ENCODE measurements around the gene SEMA4F. TPM values are rescaled to one million over a fixed set of nuclear protein-coding genes. Genes with fewer than 3 reads are reported as not detected.

The SEMA4F gene
- total RNA-seq, 1 donor from 2014 or later, result 8.3 TPM

DNA sequence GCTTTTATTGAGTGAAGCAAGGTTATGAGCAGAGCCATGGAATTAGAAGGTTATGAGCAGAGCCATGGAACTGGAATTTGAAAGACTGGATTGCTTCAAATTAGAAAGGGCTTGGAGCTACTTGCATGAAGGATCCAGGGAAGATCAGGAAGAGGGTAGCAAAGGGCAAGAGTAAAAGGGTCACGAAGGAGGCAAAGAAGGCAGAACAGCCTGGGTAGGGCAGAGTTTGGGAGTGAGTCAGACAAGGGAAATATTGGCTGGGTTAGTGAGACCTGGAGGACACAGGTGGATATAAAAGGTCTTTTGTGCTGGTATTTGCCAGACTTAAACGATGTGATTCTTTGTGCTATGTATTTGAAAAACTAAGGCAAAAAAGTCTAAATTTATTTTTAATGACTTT lies 65.0 kb downstream of the SEMA4F start:
- Histone ChIP-seq H3K9me3 (no peaks in the 10 kb centered on the region), H3K27ac (no peak overlapping the region), H3K27me3 (no peaks in the 10 kb centered on the region), H3K4me1 (peaks cover 6% of the 10 kb centered on the region), H3K4me3 (no peak overlapping the region), H3K36me3 (no peaks in the 10 kb centered on the region)
- TF ChIP-seq POLR2AphosphoS5 (IDR thresholded peaks at IDR 0.05; ENCODE audit: insufficient read depth in 1 of 2, low read depth in 1 of 2), result no peak
- TF ChIP-seq, protein P1, sequence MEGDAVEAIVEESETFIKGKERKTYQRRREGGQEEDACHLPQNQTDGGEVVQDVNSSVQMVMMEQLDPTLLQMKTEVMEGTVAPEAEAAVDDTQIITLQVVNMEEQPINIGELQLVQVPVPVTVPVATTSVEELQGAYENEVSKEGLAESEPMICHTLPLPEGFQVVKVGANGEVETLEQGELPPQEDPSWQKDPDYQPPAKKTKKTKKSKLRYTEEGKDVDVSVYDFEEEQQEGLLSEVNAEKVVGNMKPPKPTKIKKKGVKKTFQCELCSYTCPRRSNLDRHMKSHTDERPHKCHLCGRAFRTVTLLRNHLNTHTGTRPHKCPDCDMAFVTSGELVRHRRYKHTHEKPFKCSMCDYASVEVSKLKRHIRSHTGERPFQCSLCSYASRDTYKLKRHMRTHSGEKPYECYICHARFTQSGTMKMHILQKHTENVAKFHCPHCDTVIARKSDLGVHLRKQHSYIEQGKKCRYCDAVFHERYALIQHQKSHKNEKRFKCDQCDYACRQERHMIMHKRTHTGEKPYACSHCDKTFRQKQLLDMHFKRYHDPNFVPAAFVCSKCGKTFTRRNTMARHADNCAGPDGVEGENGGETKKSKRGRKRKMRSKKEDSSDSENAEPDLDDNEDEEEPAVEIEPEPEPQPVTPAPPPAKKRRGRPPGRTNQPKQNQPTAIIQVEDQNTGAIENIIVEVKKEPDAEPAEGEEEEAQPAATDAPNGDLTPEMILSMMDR (IDR thresholded peaks at IDR 0.05), result no peak
- no peak for TF ChIP-seq POLR2A (IDR thresholded peaks at IDR 0.05)
- DNase-seq (ENCODE audit: extremely low spot score in 2 of 2), result no peak
- intact Hi-C loops (cut with DNase I), result no loop called here

DNA sequence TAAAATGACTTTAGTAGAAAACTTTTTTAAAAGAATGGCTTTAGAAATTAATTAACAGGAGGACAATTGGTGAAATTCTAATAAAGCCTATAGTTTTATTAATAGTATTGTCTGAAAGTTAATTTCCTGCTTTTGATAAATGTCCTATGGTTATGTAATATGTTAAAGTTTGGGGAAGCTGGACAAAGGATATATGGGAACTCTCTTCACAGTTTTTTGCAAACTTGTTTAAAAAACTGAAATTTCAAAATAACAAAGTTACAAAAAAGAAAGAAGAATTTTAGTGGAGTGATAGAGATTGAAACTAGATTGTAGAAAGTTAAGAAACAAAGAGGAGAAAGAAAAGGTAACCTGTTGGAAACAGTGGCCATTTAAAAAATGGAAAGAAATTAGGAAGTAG lies 67.3 kb downstream of the SEMA4F start:
- H3K9me3 ChIP-seq, result no peaks in the 10 kb centered on the region
- H3K27ac ChIP-seq, result no peak overlapping the region
- H3K4me1 ChIP-seq, result no peaks in the 10 kb centered on the region
- no peaks in the 10 kb centered on the region for H3K36me3 ChIP-seq
- TF ChIP-seq, protein P1 (IDR thresholded peaks at IDR 0.05), result no peak
- no peak for TF ChIP-seq POLR2AphosphoS5 (IDR thresholded peaks at IDR 0.05; ENCODE audit: insufficient read depth in 1 of 2, low read depth in 1 of 2)
- TF ChIP-seq POLR2A (IDR thresholded peaks at IDR 0.05), result no peak
- intact Hi-C loops (cut with DNase I), result no loop called here
- no peak overlapping the region for H3K4me3 ChIP-seq
- no peaks in the 10 kb centered on the region for H3K27me3 ChIP-seq
- no peak for DNase-seq (ENCODE audit: extremely low spot score in 2 of 2)

DNA sequence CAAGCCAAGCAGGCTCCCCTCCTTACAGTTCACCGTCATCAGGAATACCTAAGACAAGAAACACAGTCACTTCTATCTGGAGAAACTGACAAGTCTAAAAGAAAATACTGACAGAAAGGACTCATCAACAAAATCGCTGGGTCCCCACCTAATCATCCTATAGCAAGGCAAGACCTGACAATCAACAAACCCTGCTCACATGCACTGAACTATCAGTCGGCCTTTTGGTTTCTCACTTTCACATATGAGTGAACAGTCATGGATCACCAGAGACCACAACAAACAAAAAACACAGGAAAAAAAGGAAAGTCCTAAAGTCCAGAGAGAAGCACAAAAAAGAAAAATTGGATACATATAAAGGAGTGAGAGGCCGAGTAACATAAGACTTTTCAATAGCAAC lies 70.4 kb downstream of the SEMA4F start:
- DNase-seq (ENCODE audit: extremely low spot score in 2 of 2), result no peak
- Histone ChIP-seq H3K4me3 (no peak overlapping the region), H3K27me3 (no peaks in the 10 kb centered on the region), H3K9me3 (no peaks in the 10 kb centered on the region), H3K4me1 (no peaks in the 10 kb centered on the region), H3K36me3 (no peaks in the 10 kb centered on the region), H3K27ac (no peak overlapping the region)
- intact Hi-C loops (cut with DNase I), result no loop called here
- TF ChIP-seq POLR2A (IDR thresholded peaks at IDR 0.05) (no peak), POLR2AphosphoS5 (IDR thresholded peaks at IDR 0.05; ENCODE audit: insufficient read depth in 1 of 2, low read depth in 1 of 2) (no peak)
- TF ChIP-seq, protein P1 (IDR thresholded peaks at IDR 0.05), result no peak

DNA sequence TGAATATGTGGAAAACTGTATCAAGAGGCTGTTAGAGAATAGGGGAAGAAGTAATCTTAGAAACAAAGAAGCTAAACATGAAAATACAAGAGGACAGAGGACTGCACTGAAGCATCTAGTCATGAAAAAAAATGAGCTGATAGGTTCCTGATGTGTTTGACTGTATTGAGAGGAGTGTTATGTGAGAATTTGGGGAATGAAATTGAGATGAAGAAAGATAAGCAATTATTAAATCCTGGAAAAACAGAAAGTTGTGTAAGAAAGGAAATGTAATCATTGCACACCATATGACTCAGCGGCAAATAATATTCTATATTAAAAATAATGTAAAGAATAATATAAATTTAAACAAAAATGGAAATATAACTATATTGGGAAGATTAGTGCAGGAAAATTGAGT lies 71.2 kb downstream of the SEMA4F start:
- Histone ChIP-seq H3K4me1 (no peaks in the 10 kb centered on the region), H3K27me3 (no peaks in the 10 kb centered on the region), H3K4me3 (no peak overlapping the region), H3K36me3 (no peaks in the 10 kb centered on the region), H3K27ac (no peak overlapping the region), H3K9me3 (no peaks in the 10 kb centered on the region)
- TF ChIP-seq POLR2AphosphoS5 (IDR thresholded peaks at IDR 0.05; ENCODE audit: insufficient read depth in 1 of 2, low read depth in 1 of 2) (no peak), POLR2A (IDR thresholded peaks at IDR 0.05) (no peak)
- TF ChIP-seq, protein P1 (IDR thresholded peaks at IDR 0.05), result no peak
- no peak for DNase-seq (ENCODE audit: extremely low spot score in 2 of 2)
- intact Hi-C loops (cut with DNase I), result no loop called here

DNA sequence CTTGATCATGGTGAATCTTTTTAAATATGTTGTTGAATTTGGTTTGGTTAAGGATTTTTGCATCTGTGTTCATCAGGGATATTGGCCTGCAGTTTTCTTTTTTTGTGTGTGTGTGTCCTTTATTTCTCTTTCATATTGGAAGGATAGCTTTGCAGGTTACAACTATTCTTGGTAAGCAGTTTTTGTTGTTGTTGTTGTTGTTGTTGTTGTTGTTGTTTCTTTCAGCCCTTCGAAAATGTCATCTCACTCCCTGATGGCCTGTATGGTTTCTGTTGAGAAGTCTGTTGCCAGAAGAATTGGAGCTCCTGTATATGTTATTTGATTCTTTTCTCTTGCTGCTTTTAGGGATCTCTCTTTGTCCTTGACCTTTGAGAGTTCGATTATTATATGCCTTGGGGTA lies 74.8 kb downstream of the SEMA4F start:
- Histone ChIP-seq H3K4me1 (no peaks in the 10 kb centered on the region), H3K36me3 (no peaks in the 10 kb centered on the region)
- intact Hi-C loops (cut with DNase I), result no loop called here

More for the DNA sequence above, 74.8 kb downstream of the SEMA4F start:
- no peak overlapping the region for H3K4me3 ChIP-seq
- no peak overlapping the region for H3K27ac ChIP-seq
- no peaks in the 10 kb centered on the region for H3K9me3 ChIP-seq
- no peak for DNase-seq (ENCODE audit: extremely low spot score in 2 of 2)
- H3K27me3 ChIP-seq, result no peaks in the 10 kb centered on the region
- TF ChIP-seq POLR2AphosphoS5 (IDR thresholded peaks at IDR 0.05; ENCODE audit: insufficient read depth in 1 of 2, low read depth in 1 of 2) (no peak), POLR2A (IDR thresholded peaks at IDR 0.05) (no peak)
- TF ChIP-seq, protein P1 (IDR thresholded peaks at IDR 0.05), result no peak
